ENCODE data around the gene EIF1AX. TPM values are rescaled to one million over a fixed set of nuclear protein-coding genes. Genes with fewer than 3 reads are reported as not detected.
A peak's percentile ranks its signal among the peaks of the same experiment; 100 is the strongest.
"Not testable (repeated sequence)": the region's sequence is repeated elsewhere in the genome, so short reads cannot be mapped to it uniquely, and the experiment has no call there.

EIF1AX gene
- total and polyA plus RNA-seq, 5 experiments from 2014 or later: 74.0 to 126 (median 102) TPM

GRCh38 chrX:20144491-20144890, 2.9 kb upstream of the EIF1AX start:
- Mint-ChIP-seq H3K9me3 (no peaks in the 10 kb centered on the region), H3K4me1 (peaks cover 0 to 17% (median 9%) of the 10 kb centered on the region in 4 donors), H3K27me3 (no peaks in the 10 kb centered on the region), H3K4me3 (no peak overlapping the region), H3K36me3 (peaks cover 0 to 9% (median 0%) of the 10 kb centered on the region in 3 donors), H3K27ac (no peak overlapping the region)
- no peak for ATAC-seq
- POLR2A ChIA-PET: no interaction called here
- no peak for DNase-seq

- Mint-ChIP-seq H3K4me3 (peak overlapping the region in 1 of 10 donors; percentile 3), H3K36me3 (peaks cover 0 to 13% (median 0%) of the 10 kb centered on the region in 3 donors), H3K27me3 (no peaks in the 10 kb centered on the region), H3K9me3 (no peaks in the 10 kb centered on the region), H3K27ac (peak overlapping the region in 2 of 10 donors; percentile 67 to 92), H3K4me1 (peaks cover 0 to 23% (median 16%) of the 10 kb centered on the region in 4 donors)
- no peak for ATAC-seq
- POLR2A ChIA-PET: no interaction called here
- DNase-seq: no peak
Observed at GRCh38 chrX:20143561-20143960, 1.9 kb upstream of the EIF1AX start.

GRCh38 chrX:20143111-20143510, 1.5 kb upstream of the EIF1AX start:
- Mint-ChIP-seq H3K36me3 (peaks cover 0 to 15% (median 0%) of the 10 kb centered on the region in 3 donors), H3K9me3 (no peaks in the 10 kb centered on the region), H3K27me3 (no peaks in the 10 kb centered on the region), H3K4me3 (peak overlapping the region; percentile 22 to 84 (median 58)), H3K4me1 (peaks cover 0 to 23% (median 16%) of the 10 kb centered on the region in 4 donors), H3K27ac (peak overlapping the region in 8 of 10 donors; percentile 60 to 92 (median 83))
- ATAC-seq (no peak), DNase-seq (no peak)
- POLR2A ChIA-PET: no interaction called here

GRCh38 chrX:20140420-20140819, 1.2 kb downstream of the EIF1AX start:
- ATAC-seq (no peak), DNase-seq (no peak)
- peaks cover 6 to 34% (median 26%) of the 10 kb centered on the region in 4 donors for H3K4me1 Mint-ChIP-seq
- POLR2A ChIA-PET: no interaction called here
- H3K27me3 Mint-ChIP-seq: no peaks in the 10 kb centered on the region
- peak overlapping the region; percentile 57 to 98 (median 94) for H3K27ac Mint-ChIP-seq
- H3K4me3 Mint-ChIP-seq: peak overlapping the region; percentile 84 to 95 (median 88)
- no peaks in the 10 kb centered on the region for H3K9me3 Mint-ChIP-seq
- H3K36me3 Mint-ChIP-seq: peaks cover 0 to 40% (median 0%) of the 10 kb centered on the region in 3 donors

GRCh38 chrX:20139966-20140365, 1.7 kb downstream of the EIF1AX start:
- DNase-seq (no peak), ATAC-seq (no peak)
- H3K9me3 Mint-ChIP-seq: no peaks in the 10 kb centered on the region
- peaks cover 6 to 34% (median 26%) of the 10 kb centered on the region in 4 donors for H3K4me1 Mint-ChIP-seq
- peak overlapping the region in 9 of 10 donors; percentile 13 to 98 (median 94) for H3K27ac Mint-ChIP-seq
- no peaks in the 10 kb centered on the region for H3K27me3 Mint-ChIP-seq
- peak overlapping the region; percentile 84 to 95 (median 88) for H3K4me3 Mint-ChIP-seq
- POLR2A ChIA-PET: no interaction called here
- peaks cover 0 to 44% (median 0%) of the 10 kb centered on the region in 3 donors for H3K36me3 Mint-ChIP-seq

- peaks cover 6 to 32% (median 26%) of the 10 kb centered on the region in 4 donors for H3K4me1 Mint-ChIP-seq
- no peak for ATAC-seq
- POLR2A ChIA-PET: no interaction called here
- H3K27ac Mint-ChIP-seq: peak overlapping the region in 6 of 10 donors; percentile 8 to 81 (median 26)
- H3K4me3 Mint-ChIP-seq: peak overlapping the region in 1 of 10 donors; percentile 25
- H3K9me3 Mint-ChIP-seq: no peaks in the 10 kb centered on the region
- peaks cover 0 to 75% (median 0%) of the 10 kb centered on the region in 3 donors for H3K36me3 Mint-ChIP-seq
- DNase-seq: no peak
- H3K27me3 Mint-ChIP-seq: no peaks in the 10 kb centered on the region
Observed at GRCh38 chrX:20135944-20136343, 5.7 kb downstream of the EIF1AX start.

GRCh38 chrX:20132666-20133065, 9.0 kb downstream of the EIF1AX start:
- Mint-ChIP-seq H3K27me3 (no peaks in the 10 kb centered on the region), H3K4me3 (no peak overlapping the region), H3K9me3 (no peaks in the 10 kb centered on the region), H3K4me1 (peaks cover 6 to 13% (median 11%) of the 10 kb centered on the region in 4 donors), H3K36me3 (peaks cover 0 to 80% (median 0%) of the 10 kb centered on the region in 3 donors), H3K27ac (peak overlapping the region in 3 of 10 donors; percentile 13 to 34 (median 22))
- POLR2A ChIA-PET: no interaction called here
- ATAC-seq (no peak), DNase-seq (no peak)

- no peak for DNase-seq
- H3K9me3 Mint-ChIP-seq: no peaks in the 10 kb centered on the region
- no peaks in the 10 kb centered on the region for H3K27me3 Mint-ChIP-seq
- no peaks in the 10 kb centered on the region for H3K4me1 Mint-ChIP-seq
- H3K36me3 Mint-ChIP-seq: peaks cover 0 to 58% (median 0%) of the 10 kb centered on the region in 3 donors
- ATAC-seq: no peak
- H3K4me3 Mint-ChIP-seq: no peak overlapping the region
- peak overlapping the region in 4 of 10 donors; percentile 7 to 42 (median 20) for H3K27ac Mint-ChIP-seq
- POLR2A ChIA-PET: no interaction called here
Observed at GRCh38 chrX:20130357-20130756, 11.3 kb downstream of the EIF1AX start.

- ATAC-seq (no peak), DNase-seq (no peak)
- peak overlapping the region in 2 of 10 donors; percentile 25 to 40 for H3K27ac Mint-ChIP-seq
- H3K36me3 Mint-ChIP-seq: peaks cover 0 to 52% (median 0%) of the 10 kb centered on the region in 3 donors
- no peaks in the 10 kb centered on the region for H3K27me3 Mint-ChIP-seq
- no peaks in the 10 kb centered on the region for H3K9me3 Mint-ChIP-seq
- POLR2A ChIA-PET: no interaction called here
- H3K4me1 Mint-ChIP-seq: no peaks in the 10 kb centered on the region
- no peak overlapping the region for H3K4me3 Mint-ChIP-seq
Observed at GRCh38 chrX:20129547-20129946, 12.1 kb downstream of the EIF1AX start.

GRCh38 chrX:20128670-20129069, 13.0 kb downstream of the EIF1AX start:
- POLR2A ChIA-PET: interaction anchor here (0.7 kb wide), 1 partner anchor 11 kb away, joined by 3 read pairs; no protein-coding TSS in a partner anchor
- Mint-ChIP-seq H3K4me3 (no peak overlapping the region), H3K9me3 (no peaks in the 10 kb centered on the region), H3K27me3 (no peaks in the 10 kb centered on the region), H3K36me3 (peaks cover 0 to 44% (median 0%) of the 10 kb centered on the region in 3 donors), H3K27ac (peak overlapping the region in 3 of 10 donors; percentile 34 to 58 (median 48)), H3K4me1 (no peaks in the 10 kb centered on the region)
- ATAC-seq: no peak
- no peak for DNase-seq

GRCh38 chrX:20127440-20127839, 14.2 kb downstream of the EIF1AX start:
- H3K4me3 Mint-ChIP-seq, H3K4me1 Mint-ChIP-seq, H3K27ac Mint-ChIP-seq, POLR2A ChIA-PET, H3K27me3 Mint-ChIP-seq, H3K9me3 Mint-ChIP-seq: not testable (repeated sequence)
- DNase-seq: peak in 3 of 10 donors; percentile 20 to 38 (median 23)
- H3K36me3 Mint-ChIP-seq: peaks cover 0 to 34% (median 0%) of the 10 kb centered on the region in 3 donors
- peak; percentile 61 to 76 for ATAC-seq

GRCh38 chrX:20126833-20127232, 14.8 kb downstream of the EIF1AX start:
- DNase-seq, POLR2A ChIA-PET, H3K4me3 Mint-ChIP-seq, H3K27me3 Mint-ChIP-seq, ATAC-seq, H3K27ac Mint-ChIP-seq, H3K4me1 Mint-ChIP-seq, H3K9me3 Mint-ChIP-seq: not testable (repeated sequence)
- H3K36me3 Mint-ChIP-seq: peaks cover 0 to 30% (median 0%) of the 10 kb centered on the region in 3 donors

- Mint-ChIP-seq H3K27ac (peak overlapping the region in 3 of 10 donors; percentile 19 to 34 (median 29)), H3K9me3 (no peaks in the 10 kb centered on the region), H3K4me3 (no peak overlapping the region), H3K4me1 (peaks cover 0 to 2% (median 0%) of the 10 kb centered on the region in 4 donors), H3K36me3 (peaks cover 0 to 22% (median 0%) of the 10 kb centered on the region in 3 donors), H3K27me3 (no peaks in the 10 kb centered on the region)
- DNase-seq: no peak
- POLR2A ChIA-PET: no interaction called here
- no peak for ATAC-seq
Observed at GRCh38 chrX:20124964-20125363, 16.7 kb downstream of the EIF1AX start.

Measured in naive thymus-derived CD8-positive, alpha-beta T cell (primary cell).